Stomach (tissue), 4 donors: ENCODE data around the gene SFRP4.

Experiments
- POLR2A ChIP-seq, 4 donors: fragments of 450-650 bp; IDR thresholded peaks; one replicate each; pipeline ENCODE4 v1.6.1; 2016; ENCODE audit warnings: antibody characterized with exemption in 4 of 4, control low read depth in 2 of 4, mild to moderate bottlenecking in 1 of 4, moderate library complexity in 1 of 4
- TF ChIP-seq, protein P1 (sequence below), 7 experiments: fragments of 450-650 bp in 4 of 7; fragments of 200-600 bp in 3 of 7; sonication (generic) in 3 of 7; IDR thresholded peaks; one replicate each; pipeline ENCODE4 v1.5.1; 2016 to 2019; ENCODE audit warnings: antibody characterized with exemption in 7 of 7, control low read depth in 2 of 7, mild to moderate bottlenecking in 1 of 7

DNA sequence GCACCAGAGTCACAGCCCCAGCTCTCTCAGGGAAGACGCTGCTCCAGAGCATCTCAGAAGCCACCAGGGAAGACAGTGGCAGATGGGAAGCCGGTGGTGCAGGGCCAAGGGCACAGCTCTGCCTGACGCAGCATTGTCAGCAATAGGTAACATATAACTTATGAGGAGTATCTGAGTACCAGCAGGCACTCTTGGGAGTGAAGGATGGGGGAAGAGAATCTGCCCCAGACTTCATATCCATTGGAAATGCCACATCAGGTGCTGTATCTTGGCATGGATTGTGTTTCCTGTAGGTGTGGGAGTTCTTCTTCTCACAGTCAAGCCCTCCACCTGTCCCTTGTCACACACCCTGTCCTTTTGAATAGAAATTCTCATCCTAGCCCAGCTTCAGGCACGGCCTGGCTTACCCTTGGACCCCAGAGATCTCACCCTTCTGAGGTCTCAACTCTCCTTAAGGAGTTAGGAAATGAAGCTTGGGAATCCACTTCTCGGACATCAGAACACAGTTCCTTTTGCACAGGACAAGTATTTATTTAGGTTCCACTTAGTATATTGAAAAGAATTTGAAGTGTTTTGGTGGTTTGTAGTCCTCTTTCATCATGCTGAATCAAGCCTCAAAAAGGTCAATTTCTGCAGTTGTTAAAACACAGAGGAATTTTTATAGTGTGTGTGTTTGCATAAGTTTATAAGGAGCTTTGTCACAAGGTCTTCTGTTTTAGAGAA, 13.8 kb upstream of the SFRP4 start:
- no peak for TF ChIP-seq POLR2A (IDR thresholded peaks at IDR 0.05)
- TF ChIP-seq, protein P1, sequence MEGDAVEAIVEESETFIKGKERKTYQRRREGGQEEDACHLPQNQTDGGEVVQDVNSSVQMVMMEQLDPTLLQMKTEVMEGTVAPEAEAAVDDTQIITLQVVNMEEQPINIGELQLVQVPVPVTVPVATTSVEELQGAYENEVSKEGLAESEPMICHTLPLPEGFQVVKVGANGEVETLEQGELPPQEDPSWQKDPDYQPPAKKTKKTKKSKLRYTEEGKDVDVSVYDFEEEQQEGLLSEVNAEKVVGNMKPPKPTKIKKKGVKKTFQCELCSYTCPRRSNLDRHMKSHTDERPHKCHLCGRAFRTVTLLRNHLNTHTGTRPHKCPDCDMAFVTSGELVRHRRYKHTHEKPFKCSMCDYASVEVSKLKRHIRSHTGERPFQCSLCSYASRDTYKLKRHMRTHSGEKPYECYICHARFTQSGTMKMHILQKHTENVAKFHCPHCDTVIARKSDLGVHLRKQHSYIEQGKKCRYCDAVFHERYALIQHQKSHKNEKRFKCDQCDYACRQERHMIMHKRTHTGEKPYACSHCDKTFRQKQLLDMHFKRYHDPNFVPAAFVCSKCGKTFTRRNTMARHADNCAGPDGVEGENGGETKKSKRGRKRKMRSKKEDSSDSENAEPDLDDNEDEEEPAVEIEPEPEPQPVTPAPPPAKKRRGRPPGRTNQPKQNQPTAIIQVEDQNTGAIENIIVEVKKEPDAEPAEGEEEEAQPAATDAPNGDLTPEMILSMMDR (IDR thresholded peaks at IDR 0.05), result no peak
